Osteoblast (primary cell): ENCODE measurements around the gene RASAL2. TPM values are rescaled to one million over a fixed set of nuclear protein-coding genes. Genes with fewer than 3 reads are reported as not detected.

Experiments
- DNase-seq: peaks from one replicate; pipeline ENCODE4 v3.0.0; 2011; ENCODE audit warnings: low spot score, mixed read lengths; ENCODE audit not compliant: insufficient read length; ENCODE audit errors: missing footprints
- H2AFZ ChIP-seq: 2 replicates; pipeline ENCODE4 v1.6.0; 2011; ENCODE audit warnings: mild to moderate bottlenecking, low read length
- H3K27ac ChIP-seq: 2 replicates; pipeline ENCODE4 v1.5.1; 2011; ENCODE audit warnings: mild to moderate bottlenecking, low read depth, low read length, moderate library complexity
- H3K27me3 ChIP-seq: 2 replicates; pipeline ENCODE4 v1.6.0; 2012; ENCODE audit warnings: mild to moderate bottlenecking, control low read depth, inconsistent platforms, low read length, moderate library complexity; ENCODE audit not compliant: insufficient read depth
- H3K36me3 ChIP-seq: 2 replicates; pipeline ENCODE4 v1.5.1; 2011; ENCODE audit warnings: mild to moderate bottlenecking, low read length, control low read depth, moderate library complexity; ENCODE audit not compliant: insufficient read depth
- H3K4me1 ChIP-seq: 2 replicates; pipeline ENCODE4 v1.5.1; 2011; ENCODE audit warnings: mild to moderate bottlenecking, low read length, control low read depth, moderate library complexity; ENCODE audit not compliant: insufficient read depth
- H3K4me2 ChIP-seq: 2 replicates; pipeline ENCODE4 v1.6.0; 2011; ENCODE audit warnings: mild to moderate bottlenecking, low read length; ENCODE audit not compliant: insufficient read depth
- H3K4me3 ChIP-seq: fragments of 200-600 bp; sonication (generic); 3 replicates; pipeline ENCODE4 v1.5.1; 2012; ENCODE audit warnings: mild to moderate bottlenecking, low read length, inconsistent platforms; ENCODE audit not compliant: insufficient read depth
- H3K79me2 ChIP-seq: 2 replicates; pipeline ENCODE4 v1.6.0; 2012; ENCODE audit warnings: mild to moderate bottlenecking, low read length, control low read depth, inconsistent platforms; ENCODE audit not compliant: insufficient read depth
- H3K9me3 ChIP-seq: 2 replicates; pipeline ENCODE4 v1.5.1; 2011; ENCODE audit warnings: low read depth, low read length, control low read depth
- H4K20me1 ChIP-seq: 2 replicates; pipeline ENCODE4 v1.6.0; 2012; ENCODE audit warnings: mild to moderate bottlenecking, low read length, control low read depth; ENCODE audit not compliant: insufficient read depth
- CTCF ChIP-seq: IDR thresholded peaks from 2 replicates; pipeline ENCODE4 v1.5.1; 2011; ENCODE audit warnings: mild to moderate bottlenecking, low read depth, low read length, moderate library complexity; ENCODE audit errors: extremely low read depth
- total RNA-seq: library from RNA; depleted of rRNA; stranded (reverse); fragments of >200 nt; gene quantifications from 2 replicates; pipeline ENCODE4 v1.2.3, GENCODE V29; 2012

The RASAL2 gene
- total RNA-seq, 1 donor: 59.4 TPM

- Histone ChIP-seq H3K4me2 (no peak overlapping the region), H3K36me3 (no peaks in the 10 kb centered on the region), H3K9me3 (no peaks in the 10 kb centered on the region), H3K4me1 (no peaks in the 10 kb centered on the region), H4K20me1 (peaks cover 8% of the 10 kb centered on the region), H3K27ac (no peak overlapping the region), H2AFZ (no peak overlapping the region), H3K27me3 (no peaks in the 10 kb centered on the region), H3K4me3 (no peak overlapping the region), H3K79me2 (peaks cover 56% of the 10 kb centered on the region)
- no peak for TF ChIP-seq CTCF
- no peak for DNase-seq
These were observed 237.1 kb downstream of the RASAL2 start for GRCh38 chr1:178330848-178331497.

GRCh38 chr1:178335426-178335825 is 241.5 kb downstream of the RASAL2 start:
- no peak for DNase-seq
- Histone ChIP-seq H3K9me3 (no peaks in the 10 kb centered on the region), H3K4me3 (no peak overlapping the region), H3K36me3 (no peaks in the 10 kb centered on the region), H3K79me2 (peaks cover 56% of the 10 kb centered on the region), H3K4me1 (peaks cover 11% of the 10 kb centered on the region), H3K27ac (no peak overlapping the region), H2AFZ (no peak overlapping the region), H3K4me2 (no peak overlapping the region), H4K20me1 (peaks cover 9% of the 10 kb centered on the region), H3K27me3 (no peaks in the 10 kb centered on the region)
- no peak for TF ChIP-seq CTCF

- Histone ChIP-seq H3K27ac (no peak overlapping the region), H3K4me2 (no peak overlapping the region), H4K20me1 (peaks cover 9% of the 10 kb centered on the region), H3K4me3 (no peak overlapping the region), H3K79me2 (peaks cover 55% of the 10 kb centered on the region), H3K27me3 (no peaks in the 10 kb centered on the region), H2AFZ (no peak overlapping the region), H3K36me3 (no peaks in the 10 kb centered on the region), H3K9me3 (no peaks in the 10 kb centered on the region), H3K4me1 (peaks cover 26% of the 10 kb centered on the region)
- TF ChIP-seq CTCF: no peak
- DNase-seq: no peak
These were observed 243.3 kb downstream of the RASAL2 start for GRCh38 chr1:178337091-178337706.

GRCh38 chr1:178339834-178340233 is 245.9 kb downstream of the RASAL2 start:
- Histone ChIP-seq H3K4me3 (no peak overlapping the region), H3K9me3 (no peaks in the 10 kb centered on the region), H3K79me2 (peaks cover 53% of the 10 kb centered on the region), H3K4me1 (peaks cover 40% of the 10 kb centered on the region), H2AFZ (no peak overlapping the region), H3K36me3 (no peaks in the 10 kb centered on the region), H3K4me2 (no peak overlapping the region), H4K20me1 (peaks cover 9% of the 10 kb centered on the region), H3K27me3 (no peaks in the 10 kb centered on the region), H3K27ac (no peak overlapping the region)
- no peak for DNase-seq
- no peak for TF ChIP-seq CTCF
